NCI-H82 treated with DMSO at 0.1 percent for 48 hours (cell line): Measurements from ENCODE around the gene TAS2R60.
"Not testable (repeated sequence)": the region's sequence is repeated elsewhere in the genome, so short reads cannot be mapped to it uniquely, and the experiment has no call there.

Source experiments
- DNase-seq: peaks from one replicate; lab custom pipeline; 2025; ENCODE audit not compliant: unreplicated experiment; lab: John Stamatoyannopoulos, UW

The TAS2R60 gene, protein sequence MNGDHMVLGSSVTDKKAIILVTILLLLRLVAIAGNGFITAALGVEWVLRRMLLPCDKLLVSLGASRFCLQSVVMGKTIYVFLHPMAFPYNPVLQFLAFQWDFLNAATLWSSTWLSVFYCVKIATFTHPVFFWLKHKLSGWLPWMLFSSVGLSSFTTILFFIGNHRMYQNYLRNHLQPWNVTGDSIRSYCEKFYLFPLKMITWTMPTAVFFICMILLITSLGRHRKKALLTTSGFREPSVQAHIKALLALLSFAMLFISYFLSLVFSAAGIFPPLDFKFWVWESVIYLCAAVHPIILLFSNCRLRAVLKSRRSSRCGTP

DNA sequence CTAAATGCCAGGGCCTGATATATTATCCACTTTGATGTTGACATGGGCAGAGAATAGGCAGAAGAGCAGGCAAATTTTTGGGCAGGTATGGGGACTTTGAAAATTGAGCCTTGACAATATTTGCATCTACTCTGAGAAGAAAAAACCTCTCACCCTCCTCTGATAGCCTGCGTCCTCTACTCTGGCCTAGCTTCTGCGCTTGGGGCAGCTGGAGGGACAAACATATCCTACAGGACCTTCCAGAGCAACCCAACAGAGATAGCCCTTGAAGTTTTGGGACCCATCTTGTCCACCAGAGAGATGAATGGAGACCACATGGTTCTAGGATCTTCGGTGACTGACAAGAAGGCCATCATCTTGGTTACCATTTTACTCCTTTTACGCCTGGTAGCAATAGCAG is at the start of gene TAS2R60:
TAS2R60 (plus strand) TSS at position 301 of the 400 bp plus-strand sequence; CDS start at position 301, 0 bp downstream.
- no peak for DNase-seq

DNA sequence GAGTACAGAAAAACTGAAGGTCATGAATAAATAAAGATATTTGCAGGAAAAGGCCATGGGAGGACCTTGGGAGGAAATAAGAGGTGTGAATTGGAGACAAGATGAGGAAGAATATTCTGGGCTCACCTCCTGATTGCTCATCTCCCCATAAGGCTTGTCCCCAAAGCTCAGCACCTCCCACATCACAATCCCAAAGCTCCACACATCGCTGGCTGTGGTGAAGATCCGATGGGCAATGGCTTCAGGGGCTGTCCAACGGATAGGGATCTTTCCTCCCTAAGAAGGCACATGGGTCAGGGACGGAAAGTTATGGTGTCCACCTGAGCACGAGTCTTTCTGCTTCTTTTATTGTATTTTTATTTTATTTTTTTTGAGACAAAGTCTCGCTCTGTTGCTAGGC is 49.2 kb upstream of the TAS2R60 start:
- DNase-seq: no peak

DNA sequence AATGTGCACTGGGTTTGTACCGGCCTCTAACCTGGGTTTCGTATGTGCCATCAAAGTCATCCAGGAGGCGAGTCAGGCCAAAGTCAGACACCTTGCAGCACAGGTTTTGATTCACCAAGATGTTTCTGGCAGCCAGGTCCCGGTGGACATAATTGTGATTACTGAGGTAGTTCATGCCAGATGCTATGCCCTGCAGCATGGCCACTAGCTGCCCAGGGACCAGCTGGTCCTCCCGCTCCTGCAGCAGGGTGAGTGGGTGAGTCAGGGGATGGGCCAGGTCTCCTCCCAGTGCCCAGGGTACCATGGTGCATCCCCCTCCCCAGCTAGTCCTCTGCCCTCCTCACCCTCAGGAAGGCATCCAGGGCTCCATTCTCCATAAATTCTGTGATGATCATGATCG is 48.5 kb upstream of the TAS2R60 start:
- DNase-seq: no peak

DNA sequence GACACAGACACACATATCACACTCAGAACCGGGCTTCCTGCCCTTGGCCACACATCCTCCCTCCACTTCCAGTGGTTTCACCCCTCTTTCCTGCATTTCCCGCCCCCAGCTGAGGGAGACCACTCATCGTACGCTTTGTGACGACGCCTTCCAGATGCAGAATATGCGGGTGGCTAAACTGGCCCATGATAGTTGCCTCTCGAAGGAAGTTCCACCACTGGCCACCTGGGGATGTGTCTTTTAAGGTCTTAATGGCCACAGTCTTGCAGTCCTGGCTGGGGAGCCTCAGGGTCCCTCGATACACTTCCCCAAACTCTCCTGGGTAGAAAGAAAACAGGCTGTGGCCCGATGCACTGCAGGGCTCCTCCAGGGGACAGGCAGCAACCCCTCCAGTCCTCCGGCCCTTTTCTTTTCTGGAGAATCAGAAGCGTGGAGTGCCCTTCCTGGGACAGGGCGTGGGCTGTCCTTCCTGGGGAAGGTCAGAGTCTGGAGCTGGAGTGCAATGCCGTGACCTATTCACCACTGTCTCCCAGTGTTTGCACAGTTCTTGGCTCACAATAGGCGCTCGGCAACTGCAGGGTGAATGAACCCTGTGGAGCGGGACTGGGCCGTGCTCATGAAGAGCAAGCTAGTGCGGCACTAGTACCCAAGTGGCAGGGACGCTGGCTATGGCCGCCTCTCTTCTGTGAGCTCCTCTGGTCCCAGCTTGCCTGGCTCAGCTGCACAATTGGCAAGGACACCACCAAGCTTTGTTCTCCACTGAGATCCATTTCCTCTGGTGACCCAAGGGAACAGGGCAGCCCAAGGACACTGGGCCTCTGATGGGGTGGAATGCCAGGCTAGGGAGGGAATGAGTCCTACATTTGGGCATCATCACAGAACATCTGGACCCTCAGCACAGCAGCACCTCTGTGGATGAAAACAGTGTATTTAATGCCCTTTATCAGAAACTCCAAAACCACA is 47.8 kb upstream of the TAS2R60 start:
- DNase-seq: no peak

DNA sequence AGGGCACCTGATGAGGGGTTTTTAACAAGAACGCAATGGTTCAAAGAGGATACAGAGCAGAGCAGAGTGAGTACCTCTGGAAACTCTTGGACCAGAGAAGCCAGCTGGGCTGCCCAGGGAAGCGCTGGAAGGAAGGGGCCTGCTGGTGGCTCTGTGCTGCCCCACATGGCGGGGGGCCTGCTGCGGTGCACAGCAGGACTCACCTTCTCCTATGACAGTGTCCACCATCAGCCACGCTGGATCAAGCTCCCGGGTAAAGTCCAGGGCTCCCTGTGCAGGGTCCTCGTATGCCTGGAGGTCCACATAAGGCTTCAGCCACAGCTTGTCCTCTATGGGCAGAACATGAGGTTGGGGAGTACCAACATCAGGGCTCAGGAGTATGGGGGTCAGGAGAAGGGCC is 47.1 kb upstream of the TAS2R60 start:
- DNase-seq: no peak

DNA sequence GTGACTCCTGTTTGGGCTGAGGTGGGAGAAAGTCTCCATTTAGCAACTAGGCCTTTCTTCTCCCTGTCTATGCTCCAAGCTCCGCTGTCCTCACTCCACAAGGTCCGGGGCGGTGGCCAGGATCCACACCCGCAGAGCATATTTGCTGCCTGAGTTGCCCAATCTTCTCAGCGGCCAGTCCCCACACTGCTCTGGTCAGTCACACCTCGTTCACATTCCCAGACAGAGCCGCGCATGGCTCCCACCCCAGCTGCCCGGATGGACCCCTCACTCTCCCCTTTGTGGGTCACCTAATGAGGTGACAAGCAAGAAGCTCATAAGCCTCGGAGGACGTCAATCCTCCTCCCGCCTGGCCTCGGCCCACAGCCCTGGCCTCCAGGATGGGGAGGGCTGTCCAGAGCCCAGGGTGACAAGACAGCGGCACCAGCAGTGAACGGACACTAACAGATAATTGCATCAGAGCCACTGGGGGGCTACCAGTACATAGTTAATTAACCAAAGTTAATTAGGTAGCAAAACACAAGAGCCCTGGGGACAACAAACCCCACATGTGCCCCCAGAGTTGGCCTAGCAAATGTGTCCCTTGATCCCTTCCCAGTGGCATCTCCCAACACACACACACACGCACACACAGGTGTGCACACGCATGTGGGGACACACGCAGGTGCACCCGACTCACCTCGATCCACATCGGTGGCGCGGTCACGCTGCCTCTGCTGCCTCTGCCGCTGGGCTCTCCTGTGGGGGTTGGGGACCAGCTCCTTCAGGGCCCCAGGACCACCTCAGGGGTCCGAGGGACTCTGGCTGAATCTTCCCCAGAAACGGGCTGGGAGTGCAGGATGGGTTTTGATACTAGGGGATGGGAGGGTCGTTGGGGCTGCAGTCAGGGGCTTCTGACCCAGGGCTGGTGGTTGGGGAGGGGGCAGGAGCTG is 46.4 kb upstream of the TAS2R60 start:
- no peak for DNase-seq

DNA sequence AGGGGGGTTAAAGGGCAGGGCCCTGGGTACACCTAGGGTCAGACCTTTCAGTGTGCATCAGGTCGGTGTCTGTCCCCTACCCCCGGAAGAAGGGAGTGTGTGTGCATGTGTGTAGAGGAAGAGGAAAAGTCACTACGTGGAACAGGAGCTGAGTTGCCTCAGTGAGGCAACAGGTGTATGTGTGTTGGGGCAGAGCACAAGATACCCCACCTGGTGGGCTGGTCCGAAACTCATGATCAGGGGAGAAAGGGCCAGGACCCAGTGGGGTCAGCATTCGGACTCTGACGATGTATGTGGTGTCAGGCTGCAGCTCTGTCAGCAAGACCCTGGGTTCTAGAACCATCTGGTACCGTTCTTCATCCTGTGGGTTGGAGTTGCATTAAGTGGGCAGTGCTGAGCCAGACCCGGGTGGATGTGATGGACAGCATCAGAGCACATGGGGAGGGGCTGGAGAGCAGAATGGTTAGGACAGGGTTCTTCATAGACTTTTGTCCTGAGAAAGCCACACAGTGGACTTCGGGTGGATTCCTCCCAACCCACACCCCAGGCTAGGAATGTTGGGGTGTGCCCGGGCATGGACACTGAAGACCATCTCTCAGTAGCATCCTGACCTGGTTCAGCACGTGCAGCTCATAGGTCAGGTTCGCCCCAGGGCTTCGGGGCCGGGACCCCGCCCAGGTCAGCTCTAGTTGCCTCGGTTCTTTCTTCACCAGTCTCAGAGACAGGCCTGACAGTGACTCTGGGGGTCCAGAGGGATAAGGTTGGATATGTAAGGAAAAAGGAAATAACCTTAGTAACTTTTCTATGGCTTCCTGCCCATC is 45.3 kb upstream of the TAS2R60 start:
- no peak for DNase-seq

DNA sequence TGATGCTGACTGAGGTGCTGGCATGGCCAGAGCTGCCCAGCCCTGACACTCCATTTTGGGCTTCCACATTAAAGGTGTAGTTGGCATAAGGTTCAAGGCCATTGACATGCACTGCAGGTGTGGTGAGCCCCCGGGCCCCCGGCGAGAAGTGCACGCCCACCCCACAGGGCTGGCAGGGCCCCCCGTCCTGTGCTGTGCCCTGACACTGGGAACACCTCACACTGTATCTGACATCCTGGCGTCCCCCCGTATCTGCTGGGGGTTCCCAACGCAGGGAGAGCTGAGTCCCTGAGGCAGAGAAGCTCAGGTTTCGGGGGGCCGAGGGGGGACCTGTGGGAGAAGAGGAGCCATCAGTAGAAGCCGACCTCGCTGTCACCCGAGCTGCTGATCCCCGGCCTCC is 44.6 kb upstream of the TAS2R60 start:
- DNase-seq: no peak

DNA sequence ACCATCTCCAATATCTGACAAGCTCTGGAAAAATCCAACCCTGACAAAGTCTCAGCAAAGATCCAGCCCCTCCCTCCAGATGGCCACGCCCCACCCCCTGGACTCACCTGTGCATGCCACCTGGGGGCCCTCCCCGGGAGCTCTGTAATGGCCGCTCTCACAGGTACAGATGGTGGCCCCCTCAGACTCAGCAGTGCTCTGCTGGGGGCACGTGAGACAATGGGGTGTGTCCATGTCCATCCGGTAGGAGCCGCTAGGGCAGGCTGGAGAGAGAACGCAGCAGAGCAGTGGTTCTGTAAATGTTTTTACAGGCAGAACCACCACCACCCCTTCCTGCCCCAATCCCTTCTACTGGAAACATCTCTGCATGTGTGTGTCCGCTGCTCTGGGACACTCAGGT is 44.1 kb upstream of the TAS2R60 start:
- no peak for DNase-seq

DNA sequence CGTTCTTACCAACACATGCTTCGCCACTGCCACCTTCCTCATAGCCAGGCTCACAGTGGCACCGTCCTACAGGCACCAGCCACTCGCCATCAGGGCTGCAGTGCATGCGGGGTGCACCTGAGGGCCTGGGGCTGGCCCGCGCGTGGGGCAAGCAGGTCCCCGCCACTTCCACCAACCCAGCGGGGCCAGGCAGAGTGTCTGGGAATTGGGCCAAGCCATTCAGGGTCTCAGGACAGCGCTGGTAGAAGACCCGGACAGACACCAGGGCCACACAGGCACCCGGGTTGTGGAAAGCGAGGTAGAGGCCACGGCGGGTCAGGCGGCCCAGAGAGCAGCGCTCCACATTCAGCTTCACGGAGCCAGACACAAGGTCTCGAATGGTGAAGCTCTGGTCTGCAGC is 43.6 kb upstream of the TAS2R60 start:
- no peak for DNase-seq

DNA sequence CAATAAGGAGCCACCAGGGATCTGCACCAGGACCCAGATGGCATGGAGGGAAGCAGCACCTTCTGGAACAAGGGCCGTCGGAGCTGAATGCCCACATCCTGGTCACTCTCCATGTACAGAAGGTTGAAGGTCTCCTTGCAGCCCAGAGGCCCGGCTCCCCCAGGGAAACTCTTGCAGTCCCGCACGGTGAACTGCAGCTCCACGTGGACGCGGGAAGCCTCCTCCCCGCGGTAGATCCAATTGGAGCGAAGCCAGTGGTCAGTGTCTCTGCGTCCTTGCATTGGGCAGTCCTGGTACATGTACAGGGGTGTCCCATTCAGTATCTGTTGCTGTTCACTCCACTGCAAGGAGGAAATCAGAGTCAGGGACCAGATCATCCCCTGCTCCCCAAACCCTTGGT is 42.0 kb upstream of the TAS2R60 start:
- DNase-seq: no peak

DNA sequence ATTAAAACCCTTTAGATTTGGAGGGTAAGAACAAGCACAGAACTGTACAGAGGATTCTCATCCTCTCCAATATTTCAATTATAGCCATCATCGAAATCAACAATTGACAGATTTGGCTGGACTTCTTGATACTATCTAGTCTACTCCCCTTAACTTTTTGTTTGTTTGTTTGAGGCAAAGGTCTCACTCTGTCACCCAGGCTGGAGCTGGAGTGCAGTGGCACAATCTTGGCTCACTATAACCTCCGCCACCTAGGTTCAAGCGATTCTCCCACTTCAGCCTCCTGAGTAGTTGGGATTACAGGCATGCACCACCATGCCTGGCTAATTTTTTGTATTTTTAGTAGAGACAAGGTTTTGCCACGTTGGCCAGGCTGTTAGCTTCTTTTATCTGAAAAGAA is 41.0 kb upstream of the TAS2R60 start:
- DNase-seq: not testable (repeated sequence)

DNA sequence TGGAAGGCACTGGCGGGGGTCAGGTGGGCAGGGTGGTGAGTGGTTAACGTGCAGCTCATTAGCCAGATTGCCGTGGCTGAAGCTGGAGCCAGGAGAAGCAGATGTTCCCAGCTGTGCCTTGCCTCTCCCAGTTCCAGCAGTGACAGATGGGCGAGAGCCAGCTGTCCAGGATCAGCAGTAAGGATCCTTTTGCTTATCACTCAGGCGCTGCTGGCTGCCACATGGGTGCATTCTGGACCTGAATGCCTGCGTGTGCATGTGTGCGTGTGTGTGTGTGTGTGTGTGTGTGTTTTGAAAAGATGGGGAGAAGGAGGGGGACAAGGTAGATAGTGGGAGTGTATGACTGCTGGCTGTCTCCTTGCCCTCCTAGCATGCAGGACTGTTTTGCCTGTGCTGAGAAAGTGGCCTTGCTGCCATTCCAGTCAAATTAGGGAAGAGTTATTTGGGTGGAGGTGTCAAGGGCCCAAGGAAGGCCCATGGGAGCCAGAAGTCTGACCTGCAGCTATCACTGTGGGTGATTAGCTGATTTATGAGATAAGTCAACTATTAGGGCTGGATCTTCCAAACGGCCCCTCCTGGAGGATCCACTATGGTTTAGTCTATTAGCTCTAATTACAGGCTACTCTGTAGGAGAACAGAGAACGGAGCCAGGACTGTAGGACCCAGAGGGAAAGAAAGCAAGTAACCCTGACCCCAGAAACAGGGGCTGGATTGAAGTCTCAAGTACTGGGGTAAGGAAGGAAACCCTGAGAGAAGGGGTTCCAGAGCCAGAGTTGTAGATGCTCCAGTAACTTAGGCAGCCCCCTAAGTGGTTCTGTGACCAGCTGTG is 37.9 kb upstream of the TAS2R60 start:
- DNase-seq: no peak

DNA sequence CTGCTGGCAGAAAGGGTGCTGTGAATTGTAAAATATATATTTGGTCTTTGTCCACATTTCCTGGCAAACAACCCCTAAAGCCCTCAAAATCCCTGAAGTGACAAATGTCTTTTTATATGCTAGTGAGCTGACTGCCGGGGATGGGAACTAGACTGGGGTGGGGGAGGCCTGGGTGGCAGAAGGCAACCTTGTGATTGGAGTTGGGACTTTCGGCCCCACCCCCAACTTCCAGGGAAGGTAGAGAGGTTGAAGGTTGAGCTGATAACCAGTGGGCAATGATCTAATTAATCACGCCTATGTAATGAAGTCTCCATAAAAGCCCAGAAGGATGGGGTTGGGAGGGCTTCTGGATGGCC is 37.3 kb upstream of the TAS2R60 start:
- no peak for DNase-seq

DNA sequence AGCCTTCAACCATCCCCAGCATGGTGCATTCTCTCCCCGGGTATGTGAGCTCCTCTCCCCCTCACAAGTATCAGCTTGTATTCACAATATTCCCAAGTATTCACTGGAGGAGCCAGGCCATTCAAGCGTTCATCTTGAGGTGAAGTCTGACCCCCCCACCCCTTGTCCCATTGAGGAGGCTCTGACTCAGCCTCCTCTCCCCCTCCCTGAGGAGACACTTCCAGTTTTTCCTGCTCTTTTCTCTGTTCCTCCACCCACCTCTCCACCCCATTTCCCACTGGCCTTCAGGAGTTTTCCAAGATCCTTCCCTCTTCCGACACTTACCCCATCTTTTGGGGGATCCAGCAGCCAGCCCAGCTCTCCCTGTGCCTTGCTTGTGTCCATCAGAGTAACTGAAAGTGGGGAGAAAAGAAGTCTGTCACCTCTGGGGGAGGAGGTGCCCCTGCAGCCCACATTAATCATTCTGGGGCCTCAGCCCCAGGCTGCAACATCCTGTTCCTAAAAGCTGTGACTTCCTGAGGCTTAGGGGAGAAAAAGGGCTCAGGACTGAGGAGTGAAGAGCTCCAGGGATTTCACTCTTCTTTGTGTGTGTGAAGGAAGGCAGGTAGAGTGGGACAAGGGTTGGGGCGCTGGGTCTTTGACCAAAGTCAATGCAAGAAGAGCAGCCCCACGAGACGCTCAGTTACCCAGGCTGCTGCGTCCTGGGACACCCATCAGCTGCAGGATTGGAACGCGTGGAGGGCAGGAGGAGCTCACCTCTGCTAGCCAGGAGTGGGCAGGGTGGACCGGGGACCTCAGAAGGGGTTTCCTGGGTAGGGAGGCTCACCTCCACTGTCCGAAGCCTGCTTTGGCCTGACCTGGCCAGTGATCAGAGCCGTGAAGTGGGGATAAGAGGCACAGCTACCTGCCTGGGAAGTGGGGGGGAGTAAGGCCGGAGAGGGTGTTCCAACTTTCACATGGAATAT is 35.7 kb upstream of the TAS2R60 start:
- no peak for DNase-seq

DNA sequence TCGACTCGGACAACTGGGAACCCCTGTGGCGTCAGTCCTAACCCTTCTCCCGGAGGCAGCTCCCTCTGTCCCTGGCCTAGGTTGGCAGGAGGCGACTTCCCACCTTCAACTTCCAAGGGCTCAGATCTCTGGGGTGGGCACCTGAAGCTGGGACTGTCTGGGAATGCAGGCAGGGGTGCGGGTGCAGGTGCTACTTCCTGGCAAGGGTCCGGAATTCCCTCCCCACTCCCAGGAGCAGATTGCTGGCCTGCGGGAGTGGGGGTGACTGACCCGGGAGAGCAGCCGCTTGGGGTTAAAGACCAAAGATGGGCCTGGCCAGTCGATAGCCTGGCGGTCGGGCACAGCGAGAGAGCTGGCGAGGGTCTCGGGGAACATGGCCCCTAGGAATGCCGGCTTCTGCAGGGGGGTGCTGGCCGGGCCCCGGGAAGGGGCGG is 35.0 kb upstream of the TAS2R60 start:
- DNase-seq: no peak

DNA sequence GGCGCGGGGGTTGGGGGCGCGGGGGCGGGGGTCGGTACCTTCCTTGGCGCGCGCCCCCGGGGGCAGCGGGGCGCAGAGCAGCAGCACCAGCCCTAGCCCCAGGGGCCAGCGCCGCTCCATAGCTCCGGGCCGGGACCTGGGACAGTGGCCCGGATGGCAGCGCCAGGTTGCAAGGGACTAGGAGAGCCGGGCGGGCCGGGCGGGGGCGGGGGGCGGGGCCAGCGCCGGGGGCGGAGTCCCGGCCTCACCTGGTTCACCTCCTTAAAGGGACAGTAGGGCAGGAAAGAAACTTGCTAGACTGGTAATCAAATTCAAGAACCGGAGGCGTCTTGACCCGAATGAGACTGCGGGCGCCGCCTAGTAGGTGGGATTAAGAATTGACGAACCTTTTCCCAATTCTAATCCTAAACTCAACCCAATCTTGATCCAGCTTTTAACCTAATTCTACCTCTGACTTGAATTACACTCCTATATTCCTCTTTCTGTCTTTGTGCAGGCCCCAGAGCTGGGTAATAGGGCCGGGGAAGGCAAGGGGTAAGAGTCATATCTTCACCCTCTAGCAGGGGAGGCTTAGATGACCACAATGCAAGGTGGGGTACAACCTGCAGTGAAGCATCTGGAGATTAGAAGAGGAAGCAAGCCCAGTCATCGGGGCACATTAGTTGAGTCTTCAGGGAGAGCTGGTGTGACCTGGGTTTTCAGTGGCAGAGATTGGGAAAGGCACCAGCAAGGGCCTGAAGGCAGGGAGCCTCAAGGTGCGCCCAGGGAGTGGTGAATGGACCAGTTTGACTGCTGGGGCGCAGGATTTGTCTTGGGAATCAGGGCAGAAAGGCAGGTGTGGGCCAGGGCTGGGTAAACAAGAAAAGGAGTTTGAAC is 34.3 kb upstream of the TAS2R60 start, which contains the start of gene EPHA1:
EPHA1 (minus strand) TSS at position 171 of the 876 bp plus-strand sequence; CDS start at position 120, 51 bp downstream.
- no peak for DNase-seq
